Gastrocnemius medialis (tissue), 4 donors: ENCODE data around the gene SDK2. TPM values are rescaled to one million over a fixed set of nuclear protein-coding genes. Genes with fewer than 3 reads are reported as not detected.

Experiments
- ATAC-seq, 2 donors: fragments of 150-250 bp; one replicate each; pipeline ENCODE4 v1.9.1; 2016
- DNase-seq, 2 donors: peaks; one replicate each; pipeline ENCODE4 v3.0.0-alpha.2; 2019
- H3K27ac ChIP-seq, 4 donors: fragments of 200-600 bp; sonication (generic); 1 replicate in 1 of 4; 2 replicates in 3 of 4; pipeline ENCODE4 v1.5.1; 2016 to 2018; ENCODE audit warnings: mild to moderate bottlenecking in 2 of 4, moderate library complexity in 1 of 4
- H3K27me3 ChIP-seq, 3 donors: fragments of 200-600 bp; sonication (generic) in 2 of 3; 1 replicate in 1 of 3; 2 replicates in 2 of 3; pipeline versions ENCODE4 v1.5.1 to v1.6.0; 2016 to 2019; ENCODE audit warnings: mild to moderate bottlenecking in 1 of 3, moderate library complexity in 1 of 3
- H3K36me3 ChIP-seq, 2 donors: fragments of 200-600 bp; sonication (generic) in 1 of 2; one replicate each; pipeline ENCODE4 v1.5.1; 2017 to 2018
- H3K4me1 ChIP-seq, 2 donors: fragments of 200-600 bp; sonication (generic) in 1 of 2; one replicate each; pipeline ENCODE4 v1.5.1; 2016 to 2017; ENCODE audit warnings: mild to moderate bottlenecking in 2 of 2
- H3K4me3 ChIP-seq, 4 donors: fragments of 200-600 bp; sonication (generic) in 3 of 4; 1 replicate in 1 of 4; 2 replicates in 3 of 4; pipeline ENCODE4 v1.5.1; 2016 to 2019; ENCODE audit warnings: mild to moderate bottlenecking in 2 of 4
- H3K9me3 ChIP-seq, 3 donors: fragments of 200-600 bp; sonication (generic) in 2 of 3; 1 replicate in 1 of 3; 2 replicates in 2 of 3; pipeline ENCODE4 v1.5.1; 2016 to 2019
- CTCF ChIP-seq, 5 experiments: fragments of 450-650 bp in 3 of 5; fragments of 200-600 bp in 2 of 5; sonication (generic) in 2 of 5; IDR thresholded peaks in 4 of 5; conservative IDR thresholded peaks in 1 of 5; 1 replicate in 4 of 5; 2 replicates in 1 of 5; pipeline ENCODE4 v1.5.1; 2016 to 2019; ENCODE audit warnings: antibody characterized with exemption in 5 of 5, mild to moderate bottlenecking in 3 of 5, moderate library complexity in 3 of 5
- POLR2A ChIP-seq, 2 donors: fragments of 450-650 bp; IDR thresholded peaks; one replicate each; pipeline ENCODE4 v1.6.1; 2017; ENCODE audit warnings: antibody characterized with exemption in 2 of 2, mild to moderate bottlenecking in 2 of 2, moderate library complexity in 2 of 2
- in situ Hi-C, 4 donors: fragments of 200-750 bp; cut with MboI; loops; one replicate each; pipeline versions ENCODE4 v1.15.0 to v1.8.0; 2017; ENCODE audit warnings: low sequenced_read_pairs in 4 of 4
- intact Hi-C: fragments of 100-400 bp; cut with DNase I; formaldehyde crosslinking; loops from one replicate; pipeline ENCODE4 v1.15.1; 2023; ENCODE audit warnings: low total_unique reads
- total RNA-seq, 4 donors: library from RNA; depleted of rRNA; stranded (reverse); fragments of >200 nt; gene quantifications; one replicate each; pipeline versions ENCODE4 v1.1.0 to v1.2.3, GENCODE V29; 2016

Gene SDK2
- total RNA-seq, 4 donors from 2014 or later: 0.02 to 0.31 (median 0.13) TPM

DNA sequence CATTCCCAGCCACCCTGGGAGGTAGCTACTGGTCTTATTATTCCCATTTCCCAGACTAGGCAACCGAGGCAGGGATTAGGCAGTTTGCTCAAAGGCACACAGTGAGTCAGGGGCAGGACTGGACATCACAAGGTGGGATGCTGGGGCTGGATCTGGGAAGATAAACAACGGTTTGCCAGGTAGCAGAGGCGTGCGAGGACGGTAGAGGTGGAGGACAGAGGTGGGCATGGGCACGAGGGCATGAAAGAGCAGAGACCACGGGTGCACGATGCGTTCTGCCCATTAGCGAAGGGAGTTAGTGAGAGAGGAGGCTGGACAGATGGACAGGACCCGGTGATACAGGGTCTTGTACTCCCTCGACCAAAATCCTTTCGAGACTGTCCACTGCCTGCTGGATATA lies 148.0 kb downstream of the SDK2 start:
- Histone ChIP-seq H3K27me3 (no peaks in the 10 kb centered on the region), H3K9me3 (no peaks in the 10 kb centered on the region), H3K36me3 (no peaks in the 10 kb centered on the region), H3K27ac (no peak overlapping the region), H3K4me1 (no peaks in the 10 kb centered on the region), H3K4me3 (no peak overlapping the region)
- no peak for DNase-seq
- intact Hi-C loops: no loop called here
- in situ Hi-C loops: loop anchor here in 1 of 4 donors (10.0 kb wide), 1 partner anchor 59 kb away; no protein-coding TSS in a partner anchor
- ATAC-seq: no peak
- TF ChIP-seq CTCF (IDR thresholded peaks at IDR 0.05 in 4 of 5, conservative IDR thresholded peaks at IDR 0.05 in 1 of 5) (no peak), POLR2A (IDR thresholded peaks at IDR 0.05) (no peak)

- no peaks in the 10 kb centered on the region for H3K36me3 ChIP-seq
These were observed 148.6 kb downstream of the SDK2 start for GRCh38 chr17:73495641-73496040.

DNA sequence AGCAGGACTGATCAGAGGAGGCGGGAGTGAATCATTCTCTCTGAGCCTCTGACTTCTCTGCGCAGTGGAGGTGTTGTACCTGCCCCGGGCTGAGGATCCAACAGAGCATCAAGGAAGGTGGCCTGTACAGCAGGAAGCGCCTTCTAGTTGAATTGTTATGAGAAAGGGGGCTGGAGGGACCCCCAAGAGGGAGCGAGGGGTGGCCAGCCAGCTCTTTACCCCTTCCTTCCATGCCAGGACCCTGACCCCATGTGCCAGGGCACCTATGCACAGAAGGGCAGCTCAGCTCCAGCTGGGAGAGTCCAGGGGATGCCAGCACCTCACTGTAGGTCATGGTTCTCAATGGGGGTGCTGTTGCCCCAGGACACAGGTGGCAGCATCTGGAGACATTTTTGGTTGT lies 149.3 kb downstream of the SDK2 start:
- intact Hi-C loops (no loop called here), in situ Hi-C loops (loop anchor here in 1 of 4 donors (10.0 kb wide), 1 partner anchor 60 kb away; no protein-coding TSS in a partner anchor)
- DNase-seq (no peak), ATAC-seq (no peak)
- Histone ChIP-seq H3K9me3 (no peaks in the 10 kb centered on the region), H3K4me1 (no peaks in the 10 kb centered on the region), H3K27ac (no peak overlapping the region), H3K27me3 (no peaks in the 10 kb centered on the region), H3K36me3 (no peaks in the 10 kb centered on the region), H3K4me3 (no peak overlapping the region)
- TF ChIP-seq POLR2A (IDR thresholded peaks at IDR 0.05) (no peak), CTCF (IDR thresholded peaks at IDR 0.05 in 4 of 5, conservative IDR thresholded peaks at IDR 0.05 in 1 of 5) (no peak)

More at GRCh38 chr17:73495641-73496040, 148.6 kb downstream of the SDK2 start:
- H3K27ac ChIP-seq: no peak overlapping the region
- TF ChIP-seq POLR2A (IDR thresholded peaks at IDR 0.05) (no peak), CTCF (IDR thresholded peaks at IDR 0.05 in 4 of 5, conservative IDR thresholded peaks at IDR 0.05 in 1 of 5) (no peak)
- no peaks in the 10 kb centered on the region for H3K27me3 ChIP-seq
- no peak for ATAC-seq
- DNase-seq: no peak
- no peaks in the 10 kb centered on the region for H3K4me1 ChIP-seq
- in situ Hi-C loops (loop anchor here in 1 of 4 donors (10.0 kb wide), 1 partner anchor 59 kb away; no protein-coding TSS in a partner anchor), intact Hi-C loops (no loop called here)
- H3K9me3 ChIP-seq: no peaks in the 10 kb centered on the region
- H3K4me3 ChIP-seq: no peak overlapping the region

GRCh38 chr17:73493956-73494926 lies 150.0 kb downstream of the SDK2 start:
- ATAC-seq (no peak), DNase-seq (no peak)
- TF ChIP-seq CTCF (IDR thresholded peaks at IDR 0.05 in 4 of 5, conservative IDR thresholded peaks at IDR 0.05 in 1 of 5) (no peak), POLR2A (IDR thresholded peaks at IDR 0.05) (no peak)
- Histone ChIP-seq H3K9me3 (no peaks in the 10 kb centered on the region), H3K27ac (no peak overlapping the region), H3K4me1 (no peaks in the 10 kb centered on the region), H3K36me3 (no peaks in the 10 kb centered on the region), H3K4me3 (no peak overlapping the region), H3K27me3 (no peaks in the 10 kb centered on the region)
- in situ Hi-C loops (loop anchor here in 1 of 4 donors (10.0 kb wide), 1 partner anchor 61 kb away; no protein-coding TSS in a partner anchor), intact Hi-C loops (no loop called here)
